Stimulated activated effector memory CD8-positive, alpha-beta T cell treated with anti-CD3 and anti-CD28 coated beads, Interleukin-12 subunit alpha, Interleukin-12 subunit beta, amount 100 ng/mL, for 72 hours (primary cell): Measurements from ENCODE around the gene PDZD7.

Experiments used
- ATAC-seq: fragments of 150-1000 bp; cut with Tn5 transposase; 2 replicates; pipeline ENCODE4 v1.10.0; 2021
- DNase-seq, 2 donors: peaks; one replicate each; pipeline ENCODE4 v3.0.0; 2021 to 2022; ENCODE audit warnings: low spot score in 2 of 2
- H3K27ac Mint-ChIP-seq: one replicate; pipeline ENCODE4 v1.8.0; 2022; ENCODE audit warnings: mild to moderate bottlenecking, mixed read lengths
- H3K36me3 Mint-ChIP-seq: one replicate; pipeline ENCODE4 v1.8.0; 2022; ENCODE audit warnings: mild to moderate bottlenecking, mixed read lengths
- H3K4me1 Mint-ChIP-seq: one replicate; pipeline ENCODE4 v1.8.0; 2022; ENCODE audit warnings: mixed read lengths
- H3K4me3 Mint-ChIP-seq: one replicate; pipeline ENCODE4 v1.8.0; 2022; ENCODE audit warnings: mild to moderate bottlenecking, mixed read lengths
- H3K9me3 Mint-ChIP-seq: one replicate; pipeline ENCODE4 v1.8.0; 2022; ENCODE audit warnings: mixed read lengths

The PDZD7 gene

DNA sequence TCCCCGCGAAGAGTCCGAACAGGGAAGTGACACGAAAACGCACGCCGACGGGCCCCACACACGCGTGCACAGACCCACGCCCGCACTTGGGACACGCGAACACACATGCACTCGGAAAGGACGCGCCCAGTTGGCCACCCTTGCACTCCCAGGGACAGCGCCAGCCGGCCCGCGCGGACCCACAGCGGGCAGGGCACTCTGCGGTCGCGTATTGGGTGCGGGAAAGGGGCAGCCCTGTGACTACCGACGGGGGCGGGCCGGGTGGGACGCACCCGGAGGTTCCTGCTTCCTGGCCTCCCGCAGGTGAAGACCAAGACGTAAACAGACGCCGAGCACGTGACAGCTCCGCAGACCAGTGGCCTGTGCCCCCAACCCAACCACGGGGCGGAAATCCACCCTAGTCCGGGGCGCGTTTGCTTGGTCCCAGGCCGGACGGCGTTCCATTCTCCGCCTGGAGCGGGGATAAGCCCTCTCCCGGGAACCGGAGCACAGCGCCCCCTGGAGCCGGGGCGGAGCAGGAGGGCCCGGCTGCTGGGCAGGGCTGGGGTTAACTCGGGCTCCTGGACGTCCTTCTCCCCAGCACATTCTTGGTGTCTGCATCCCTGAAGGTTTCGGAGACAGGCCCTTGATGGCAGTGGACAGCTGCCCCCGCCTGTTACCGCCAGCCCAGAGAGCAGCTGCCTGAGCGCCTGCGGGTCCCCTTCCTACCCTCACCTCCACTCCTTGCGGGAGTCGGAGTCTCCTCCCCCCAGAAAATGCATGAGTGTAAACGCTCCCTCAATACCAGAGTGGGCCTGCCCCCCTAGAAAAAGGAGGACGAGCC is 33.4 kb downstream of the PDZD7 start:
- H3K27ac Mint-ChIP-seq = peak overlapping the region; percentile 84
- peak; percentile 84 to 92 for DNase-seq
- peak overlapping the region; percentile 81 for H3K4me3 Mint-ChIP-seq
- peaks cover 44% of the 10 kb centered on the region for H3K36me3 Mint-ChIP-seq
- H3K9me3 Mint-ChIP-seq = no peaks in the 10 kb centered on the region
- H3K4me1 Mint-ChIP-seq = peaks cover 28% of the 10 kb centered on the region
- ATAC-seq = peak; percentile 70

DNA sequence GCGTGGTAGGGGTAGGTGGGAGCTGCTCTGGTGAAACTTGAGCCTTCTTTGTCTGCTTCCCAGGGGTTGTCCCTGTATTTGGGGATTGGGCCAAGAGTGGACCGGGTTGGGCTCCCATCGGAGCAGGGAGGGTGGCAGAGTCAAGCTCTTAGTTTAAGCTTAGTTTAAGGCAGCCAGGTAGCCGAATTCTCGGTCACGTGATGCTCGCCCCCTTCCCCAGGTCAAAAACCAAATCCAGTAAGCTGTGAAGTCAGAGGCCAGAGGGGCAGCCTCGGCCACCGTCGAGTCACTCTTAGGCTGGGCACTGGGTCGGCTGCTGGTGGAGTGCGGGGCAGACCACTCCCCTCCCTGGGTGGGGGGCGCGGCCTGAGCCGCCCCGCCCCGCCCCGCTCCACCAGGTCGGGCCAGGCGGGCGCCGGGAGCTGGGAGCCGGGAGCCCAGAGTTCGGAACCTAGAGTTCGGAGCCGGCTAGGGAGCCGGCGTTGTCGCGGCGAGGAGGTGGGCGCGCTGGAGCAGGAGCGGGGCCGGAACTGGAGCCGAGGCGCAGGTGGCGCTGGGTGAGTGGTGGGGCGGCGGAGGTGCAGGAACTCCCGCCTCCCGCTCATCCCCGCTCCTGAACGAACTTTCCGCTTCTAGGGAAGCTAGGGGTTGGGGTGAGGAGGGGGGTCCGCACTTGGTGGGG is 34.1 kb downstream of the PDZD7 start:
- DNase-seq (peak in 1 of 2 donors; percentile 77), ATAC-seq (peak; percentile 31)
- Mint-ChIP-seq H3K36me3 (peaks cover 52% of the 10 kb centered on the region), H3K4me1 (peaks cover 28% of the 10 kb centered on the region), H3K4me3 (peak overlapping the region; percentile 81), H3K27ac (peak overlapping the region; percentile 84), H3K9me3 (no peaks in the 10 kb centered on the region)

DNA sequence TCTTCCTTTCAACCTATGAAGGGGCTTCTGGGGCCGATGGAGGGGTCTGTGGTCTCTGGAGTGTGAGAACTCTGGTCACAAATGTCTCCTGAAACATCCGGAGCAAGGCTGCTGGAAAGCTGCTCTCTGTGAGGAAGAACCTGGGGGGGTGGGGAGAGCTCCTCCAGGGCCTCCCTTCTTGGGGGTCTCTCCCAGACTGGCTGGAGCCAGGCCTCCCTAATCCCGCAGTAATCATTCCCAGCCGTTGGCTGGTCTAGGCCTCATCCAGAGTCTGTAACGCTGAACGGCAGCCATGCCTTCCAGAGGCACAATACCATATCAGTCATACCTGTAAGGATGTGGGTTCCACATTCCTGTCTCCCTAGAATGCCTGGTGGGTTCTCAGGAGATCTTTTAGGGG is 35.7 kb downstream of the PDZD7 start:
- Mint-ChIP-seq H3K4me3 (no peak overlapping the region), H3K9me3 (no peaks in the 10 kb centered on the region), H3K4me1 (peaks cover 32% of the 10 kb centered on the region), H3K36me3 (peaks cover 68% of the 10 kb centered on the region), H3K27ac (peak overlapping the region; percentile 84)
- DNase-seq (no peak), ATAC-seq (no peak)

DNA sequence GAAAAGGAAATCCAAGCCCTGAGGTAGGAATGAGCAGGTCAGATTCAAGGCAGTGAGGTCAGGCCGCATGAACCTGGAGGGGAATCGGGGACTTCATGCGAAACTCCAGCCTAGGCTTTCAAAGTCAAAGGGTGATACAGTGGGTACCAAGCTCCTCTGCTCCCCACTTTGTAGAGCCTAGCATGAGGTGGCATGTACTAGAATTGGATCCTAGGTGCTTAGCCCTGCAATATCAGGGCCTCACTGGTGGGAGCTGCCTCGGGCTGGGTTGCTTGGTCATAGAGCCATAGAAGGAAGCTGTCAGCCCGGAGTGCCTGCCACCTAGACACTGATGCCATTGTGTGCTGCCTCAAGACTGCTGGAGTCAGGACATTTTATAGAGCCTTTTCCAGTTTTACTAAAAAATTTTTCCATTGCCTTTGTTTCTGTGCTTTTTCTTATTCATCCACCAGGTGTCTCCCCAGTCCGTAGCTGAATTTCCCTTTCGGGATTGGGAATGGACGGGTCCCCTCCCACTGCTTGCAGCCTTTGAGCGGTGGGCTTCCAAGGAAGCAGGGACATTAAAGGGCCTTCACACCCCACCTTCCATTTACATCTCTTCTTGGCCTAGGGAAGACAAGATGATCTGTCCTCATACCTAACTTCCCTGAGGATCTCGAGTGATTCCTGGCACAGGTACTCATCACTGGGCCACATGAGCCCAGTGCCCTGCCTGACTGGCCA is 36.8 kb downstream of the PDZD7 start:
- DNase-seq = no peak
- no peak for ATAC-seq
- H3K4me1 Mint-ChIP-seq = peaks cover 42% of the 10 kb centered on the region
- no peak overlapping the region for H3K4me3 Mint-ChIP-seq
- peaks cover 78% of the 10 kb centered on the region for H3K36me3 Mint-ChIP-seq
- peak overlapping the region; percentile 84 for H3K27ac Mint-ChIP-seq
- H3K9me3 Mint-ChIP-seq = no peaks in the 10 kb centered on the region

DNA sequence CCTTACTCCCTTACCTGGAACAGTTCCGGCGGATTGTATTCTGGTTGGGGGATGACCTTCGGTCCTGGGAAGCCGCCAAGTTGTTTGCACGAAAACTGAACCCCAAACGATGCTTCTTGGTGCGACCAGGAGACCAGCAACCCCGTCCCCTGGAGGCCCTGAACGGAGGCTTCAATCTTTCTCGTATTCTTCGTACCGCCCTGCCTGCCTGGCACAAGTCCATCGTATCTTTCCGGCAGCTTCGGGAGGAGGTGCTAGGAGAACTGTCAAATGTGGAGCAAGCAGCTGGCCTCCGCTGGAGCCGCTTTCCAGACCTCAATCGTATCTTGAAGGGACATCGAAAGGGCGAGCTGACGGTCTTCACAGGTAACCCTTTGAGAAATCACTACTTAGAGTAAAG is 41.8 kb downstream of the PDZD7 start:
- Mint-ChIP-seq H3K9me3 (no peaks in the 10 kb centered on the region), H3K27ac (no peak overlapping the region), H3K4me3 (peak overlapping the region; percentile 99), H3K36me3 (peaks cover 74% of the 10 kb centered on the region), H3K4me1 (peaks cover 50% of the 10 kb centered on the region)
- DNase-seq (no peak), ATAC-seq (no peak)

DNA sequence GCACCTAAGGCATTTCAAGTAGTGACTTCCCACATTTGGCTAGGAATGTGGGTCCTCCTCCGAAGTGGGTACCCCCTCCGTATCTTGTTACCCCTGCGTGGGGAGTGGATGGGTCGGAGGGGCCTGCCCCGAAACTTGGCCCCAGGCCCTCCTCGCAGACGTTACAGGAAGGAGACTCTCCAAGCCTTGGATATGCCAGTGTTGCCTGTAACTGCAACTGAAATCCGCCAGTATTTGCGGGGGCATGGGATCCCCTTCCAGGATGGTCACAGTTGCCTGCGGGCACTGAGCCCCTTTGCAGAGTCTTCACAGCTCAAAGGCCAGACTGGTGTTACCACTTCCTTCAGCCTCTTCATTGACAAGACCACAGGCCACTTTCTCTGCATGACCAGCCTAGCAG is 42.8 kb downstream of the PDZD7 start:
- ATAC-seq (no peak), DNase-seq (no peak)
- Mint-ChIP-seq H3K36me3 (peaks cover 65% of the 10 kb centered on the region), H3K4me1 (peaks cover 53% of the 10 kb centered on the region), H3K9me3 (no peaks in the 10 kb centered on the region), H3K27ac (peak overlapping the region; percentile 97), H3K4me3 (peak overlapping the region; percentile 99)

DNA sequence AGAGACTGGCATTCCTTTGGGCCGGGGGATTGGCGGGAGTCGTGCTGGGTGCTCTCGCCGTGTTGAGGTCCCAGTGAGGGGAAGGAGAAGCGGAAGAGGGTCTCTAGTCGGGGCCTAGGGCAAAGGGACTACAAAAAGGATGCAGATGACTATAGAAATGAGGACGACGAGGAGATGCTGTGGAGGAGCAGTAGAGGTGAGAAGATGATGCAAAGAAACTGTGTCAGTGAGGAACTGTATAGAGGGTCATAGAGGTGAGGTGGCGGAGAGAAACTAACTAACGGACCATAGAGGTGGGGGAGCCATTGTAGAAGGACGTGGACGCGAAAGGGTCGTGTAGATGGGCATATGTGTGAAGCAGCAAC is 43.3 kb downstream of the PDZD7 start:
- Mint-ChIP-seq H3K36me3 (peaks cover 60% of the 10 kb centered on the region), H3K4me1 (peaks cover 53% of the 10 kb centered on the region), H3K27ac (peak overlapping the region; percentile 97), H3K4me3 (peak overlapping the region; percentile 99), H3K9me3 (no peaks in the 10 kb centered on the region)
- peak; percentile 3 for ATAC-seq
- DNase-seq = no peak

DNA sequence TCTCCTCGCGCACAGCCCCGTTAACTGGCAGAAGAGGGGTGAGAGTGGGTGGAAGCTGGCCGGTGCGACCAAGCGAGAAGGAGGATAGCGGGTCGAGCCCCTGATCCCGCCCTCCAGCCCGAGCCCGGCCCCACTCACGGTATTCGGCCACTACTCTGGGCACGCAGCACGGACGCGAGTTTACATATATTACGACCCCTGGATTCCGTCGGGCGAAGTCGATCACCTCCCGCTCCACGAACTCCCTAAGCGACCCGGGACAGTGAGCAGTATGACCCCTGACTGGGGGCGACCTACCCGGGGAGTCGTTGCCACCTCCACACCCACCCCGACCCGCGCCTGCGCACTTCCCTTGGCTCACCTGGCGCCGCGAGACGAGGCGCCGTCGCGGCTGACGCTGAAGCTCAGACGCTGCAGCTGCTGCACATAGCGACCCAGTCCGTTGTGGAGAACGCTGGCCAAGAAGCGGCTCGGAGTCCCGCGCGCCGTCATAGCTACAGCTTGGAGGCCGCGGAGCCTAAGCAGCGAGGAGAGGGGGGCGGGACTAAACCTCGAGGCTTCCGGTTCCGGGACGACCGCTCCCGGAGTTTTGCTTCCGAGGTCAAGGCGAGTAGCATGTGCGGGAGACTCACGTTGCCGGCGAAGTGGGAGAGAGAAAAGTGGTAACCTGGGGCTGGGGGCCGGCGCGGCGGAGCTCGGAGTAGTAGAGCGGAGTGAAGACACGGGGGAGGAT is 43.8 kb downstream of the PDZD7 start, which contains the start of the genes MRPL43 and TWNK:
Gene MRPL43 (minus strand): TSS at position 546 of the 733 bp plus-strand sequence. CDS start 54 bp downstream, at position 492.
Gene TWNK (plus strand): TSS at position 592 of the 733 bp plus-strand sequence. CDS start 668 bp downstream, outside the sequence.
- peaks cover 53% of the 10 kb centered on the region for H3K4me1 Mint-ChIP-seq
- H3K27ac Mint-ChIP-seq = peak within 1 kb of the TSS; percentile 97
- peaks cover 60% of the 10 kb centered on the region for H3K36me3 Mint-ChIP-seq
- DNase-seq (peak; percentile 65 to 90), ATAC-seq (peak; percentile 95)
- H3K4me3 Mint-ChIP-seq = peak within 1 kb of the TSS; percentile 99
- H3K9me3 Mint-ChIP-seq = no peaks in the 10 kb centered on the region

DNA sequence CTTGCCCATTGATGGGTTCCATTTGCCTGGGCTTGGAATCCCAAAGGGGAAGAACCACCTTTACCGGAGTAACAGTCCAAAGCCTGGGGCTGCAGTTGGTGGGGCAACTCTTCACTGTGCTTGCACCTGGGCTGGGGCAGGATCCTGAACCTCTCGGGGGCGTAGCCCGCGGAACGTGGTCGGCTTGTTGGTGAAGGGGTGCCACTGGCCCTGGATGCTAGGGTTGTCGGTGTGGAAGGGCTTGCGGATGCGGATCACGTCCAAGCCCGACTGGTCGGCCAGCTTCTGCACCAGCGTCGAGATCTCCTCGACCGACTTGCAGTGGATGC is 44.3 kb downstream of the PDZD7 start:
- peaks cover 53% of the 10 kb centered on the region for H3K4me1 Mint-ChIP-seq
- ATAC-seq (no peak), DNase-seq (no peak)
- peak overlapping the region; percentile 99 for H3K4me3 Mint-ChIP-seq
- peak overlapping the region; percentile 97 for H3K27ac Mint-ChIP-seq
- H3K9me3 Mint-ChIP-seq = no peaks in the 10 kb centered on the region
- H3K36me3 Mint-ChIP-seq = peaks cover 59% of the 10 kb centered on the region

DNA sequence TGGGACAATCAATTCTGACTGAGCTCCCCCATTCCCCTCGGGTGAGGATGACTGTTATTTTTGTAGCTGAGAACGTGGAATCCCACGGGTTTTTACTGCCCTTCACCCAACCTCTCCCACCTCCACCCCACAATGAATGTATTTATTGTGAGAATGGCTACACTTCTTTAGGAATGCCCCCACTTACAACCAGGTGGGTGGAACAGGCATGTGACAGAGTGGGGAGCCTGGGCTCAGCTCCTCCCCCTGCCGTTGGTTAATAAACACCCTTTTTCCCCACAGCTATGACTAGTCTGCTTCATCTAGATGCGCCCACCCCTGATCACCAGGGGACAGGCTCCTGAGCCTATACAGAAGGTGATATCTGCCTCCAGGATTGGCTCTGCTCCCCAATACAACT is 45.6 kb downstream of the PDZD7 start:
- Mint-ChIP-seq H3K4me1 (peaks cover 42% of the 10 kb centered on the region), H3K9me3 (no peaks in the 10 kb centered on the region), H3K27ac (no peak overlapping the region), H3K36me3 (peaks cover 50% of the 10 kb centered on the region), H3K4me3 (peak overlapping the region; percentile 99)
- DNase-seq (no peak), ATAC-seq (no peak)

DNA sequence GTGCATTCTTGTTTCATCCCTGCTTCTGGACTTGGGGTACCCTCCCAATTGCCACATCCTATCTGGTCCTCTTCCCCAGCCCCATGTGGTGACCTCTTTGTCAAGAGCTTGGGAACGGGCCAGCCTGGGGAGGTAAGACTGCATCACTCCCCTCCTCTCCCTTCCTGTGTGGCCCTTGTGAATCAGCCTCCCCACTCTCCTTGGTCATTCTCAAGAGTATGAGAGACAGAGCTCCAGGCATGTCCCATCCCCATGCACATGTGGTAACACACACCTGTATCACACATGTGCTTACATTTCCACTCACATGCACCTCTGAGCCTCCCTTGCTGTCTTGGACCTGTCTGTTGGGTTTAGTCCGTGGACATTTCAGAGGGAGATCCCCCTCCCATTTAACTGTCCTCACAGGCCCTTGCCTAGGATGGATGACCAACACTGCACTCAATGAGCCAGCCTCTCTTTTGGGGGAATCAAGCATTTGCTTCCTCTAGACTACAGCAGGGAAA is 46.2 kb downstream of the PDZD7 start:
- peak overlapping the region; percentile 68 for H3K27ac Mint-ChIP-seq
- H3K4me1 Mint-ChIP-seq = peaks cover 36% of the 10 kb centered on the region
- ATAC-seq = no peak
- no peaks in the 10 kb centered on the region for H3K9me3 Mint-ChIP-seq
- no peak for DNase-seq
- H3K36me3 Mint-ChIP-seq = peaks cover 45% of the 10 kb centered on the region
- H3K4me3 Mint-ChIP-seq = no peak overlapping the region

DNA sequence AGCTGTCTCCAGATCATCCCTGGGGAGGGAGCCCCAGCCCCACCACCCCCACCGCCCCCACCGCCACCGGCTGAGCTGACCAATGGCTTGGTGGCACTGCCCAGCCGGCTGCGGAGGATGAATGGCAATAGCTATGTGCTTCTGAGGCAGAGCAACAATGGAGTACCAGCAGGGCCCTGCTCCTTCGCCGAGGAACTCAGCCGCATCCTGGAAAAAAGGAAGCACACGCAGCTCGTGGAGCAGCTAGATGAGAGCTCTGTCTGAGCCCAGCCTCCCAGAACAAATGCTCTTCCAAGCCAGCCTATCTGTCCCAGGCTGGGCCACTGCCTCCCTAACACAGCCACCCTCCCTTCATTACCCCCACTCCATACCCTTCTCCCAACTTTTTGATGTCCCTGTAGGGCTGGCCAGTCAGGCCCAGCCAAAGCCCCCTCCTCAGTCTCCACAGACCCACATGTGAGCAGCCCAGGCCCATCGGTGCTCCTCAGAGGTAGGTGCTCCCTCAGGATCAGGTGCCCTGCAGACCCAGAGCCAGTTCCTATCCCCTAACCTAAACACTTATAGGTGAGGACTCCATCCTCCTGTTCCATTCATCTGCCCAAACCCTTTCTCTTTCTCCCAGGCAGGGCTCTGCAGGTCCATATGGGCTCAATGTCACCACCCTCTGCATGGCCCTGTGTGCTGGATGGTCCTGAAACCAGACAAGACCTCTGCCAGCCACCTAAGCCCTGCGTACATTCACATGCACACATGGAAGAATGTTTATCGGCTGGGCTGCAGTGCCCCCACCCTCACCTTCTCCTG is 46.9 kb downstream of the PDZD7 start:
- Mint-ChIP-seq H3K4me1 (peaks cover 31% of the 10 kb centered on the region), H3K4me3 (no peak overlapping the region), H3K9me3 (no peaks in the 10 kb centered on the region), H3K27ac (peak overlapping the region; percentile 68), H3K36me3 (peaks cover 40% of the 10 kb centered on the region)
- ATAC-seq = no peak
- no peak for DNase-seq

DNA sequence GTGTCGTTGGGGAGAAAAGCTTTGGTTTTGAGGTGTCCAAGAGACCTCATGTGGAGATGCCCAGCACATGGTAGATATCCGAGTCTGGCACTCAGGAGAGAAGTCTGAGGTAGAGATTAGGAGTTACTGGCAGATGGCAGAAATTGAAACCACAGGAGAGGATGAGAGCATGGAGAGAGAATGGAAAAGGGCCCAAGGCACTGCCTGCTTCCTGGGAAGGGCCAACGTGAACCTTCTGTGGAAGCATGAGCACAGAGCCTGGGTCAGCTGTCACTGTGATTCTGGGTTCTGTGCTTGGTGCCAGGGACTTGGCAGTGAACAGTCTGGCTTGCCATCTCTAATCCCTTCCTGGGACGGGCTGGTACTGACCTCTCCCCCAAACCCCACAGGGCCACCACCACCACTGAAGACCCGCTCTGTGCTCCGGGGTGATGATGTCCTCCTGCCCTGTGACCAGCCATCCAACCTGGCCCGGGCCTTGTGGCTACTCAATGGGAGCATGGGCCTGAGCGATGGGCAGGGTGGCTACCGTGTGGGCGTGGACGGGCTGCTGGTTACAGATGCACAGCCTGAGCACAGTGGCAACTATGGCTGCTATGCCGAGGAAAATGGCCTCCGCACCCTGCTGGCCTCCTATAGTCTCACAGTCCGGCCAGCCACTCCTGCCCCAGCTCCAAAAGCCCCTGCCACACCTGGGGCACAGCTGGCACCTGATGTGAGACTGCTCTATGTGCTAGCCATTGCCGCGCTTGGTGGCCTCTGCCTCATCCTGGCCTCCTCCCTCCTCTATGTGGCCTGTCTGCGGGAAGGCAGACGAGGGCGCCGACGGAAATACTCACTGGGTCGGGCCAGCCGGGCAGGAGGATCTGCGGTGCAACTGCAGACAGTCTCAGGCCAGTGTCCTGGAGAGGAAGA is 47.8 kb downstream of the PDZD7 start:
- peaks cover 40% of the 10 kb centered on the region for H3K36me3 Mint-ChIP-seq
- DNase-seq (no peak), ATAC-seq (no peak)
- peak overlapping the region; percentile 1 for H3K27ac Mint-ChIP-seq
- H3K4me1 Mint-ChIP-seq = peaks cover 31% of the 10 kb centered on the region
- no peak overlapping the region for H3K4me3 Mint-ChIP-seq
- no peaks in the 10 kb centered on the region for H3K9me3 Mint-ChIP-seq
